ENCODE results near the gene ZBTB38.
A peak's percentile ranks its signal among the peaks of the same experiment; 100 is the strongest.

Gene ZBTB38

GRCh38 chr3:141392416-141392815, 24.1 kb downstream of the ZBTB38 start:
- Histone ChIP-seq H3K4me3 (ENCODE audit: low read depth, low read length) (no peak overlapping the region), H3K36me3 (no peaks in the 10 kb centered on the region; the same call in 1 of the 2 replicates), H3K4me1 (peaks cover 16% of the 10 kb centered on the region), H3K9me3 (no peaks in the 10 kb centered on the region), H3K27me3 (no peaks in the 10 kb centered on the region)
- DNase-seq = no peak
- TF ChIP-seq, protein P1, sequence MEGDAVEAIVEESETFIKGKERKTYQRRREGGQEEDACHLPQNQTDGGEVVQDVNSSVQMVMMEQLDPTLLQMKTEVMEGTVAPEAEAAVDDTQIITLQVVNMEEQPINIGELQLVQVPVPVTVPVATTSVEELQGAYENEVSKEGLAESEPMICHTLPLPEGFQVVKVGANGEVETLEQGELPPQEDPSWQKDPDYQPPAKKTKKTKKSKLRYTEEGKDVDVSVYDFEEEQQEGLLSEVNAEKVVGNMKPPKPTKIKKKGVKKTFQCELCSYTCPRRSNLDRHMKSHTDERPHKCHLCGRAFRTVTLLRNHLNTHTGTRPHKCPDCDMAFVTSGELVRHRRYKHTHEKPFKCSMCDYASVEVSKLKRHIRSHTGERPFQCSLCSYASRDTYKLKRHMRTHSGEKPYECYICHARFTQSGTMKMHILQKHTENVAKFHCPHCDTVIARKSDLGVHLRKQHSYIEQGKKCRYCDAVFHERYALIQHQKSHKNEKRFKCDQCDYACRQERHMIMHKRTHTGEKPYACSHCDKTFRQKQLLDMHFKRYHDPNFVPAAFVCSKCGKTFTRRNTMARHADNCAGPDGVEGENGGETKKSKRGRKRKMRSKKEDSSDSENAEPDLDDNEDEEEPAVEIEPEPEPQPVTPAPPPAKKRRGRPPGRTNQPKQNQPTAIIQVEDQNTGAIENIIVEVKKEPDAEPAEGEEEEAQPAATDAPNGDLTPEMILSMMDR (IDR thresholded peaks at IDR 0.05; ENCODE audit: low read depth, low read length) = no peak

GRCh38 chr3:141392897-141393734, 24.8 kb downstream of the ZBTB38 start:
- Histone ChIP-seq H3K4me3 (ENCODE audit: low read depth, low read length) (peak overlapping the region; percentile 13; the same call in 1 of the 2 replicates), H3K27me3 (no peaks in the 10 kb centered on the region), H3K9me3 (no peaks in the 10 kb centered on the region), H3K4me1 (peaks cover 16% of the 10 kb centered on the region), H3K36me3 (no peaks in the 10 kb centered on the region; the same call in 1 of the 2 replicates)
- DNase-seq = peak; percentile 81
- TF ChIP-seq, protein P1 (IDR thresholded peaks at IDR 0.05; ENCODE audit: low read depth, low read length) = peak; percentile 39

GRCh38 chr3:141393735-141394076, 25.4 kb downstream of the ZBTB38 start:
- TF ChIP-seq, protein P1 (IDR thresholded peaks at IDR 0.05; ENCODE audit: low read depth, low read length) = no peak
- H3K4me1 ChIP-seq = peaks cover 16% of the 10 kb centered on the region
- DNase-seq = no peak
- H3K27me3 ChIP-seq = no peaks in the 10 kb centered on the region
- no peaks in the 10 kb centered on the region; the same call in 1 of the 2 replicates for H3K36me3 ChIP-seq
- no peak overlapping the region; the same call in 1 of the 2 replicates for H3K4me3 ChIP-seq (ENCODE audit: low read depth, low read length)
- H3K9me3 ChIP-seq = no peaks in the 10 kb centered on the region

DNA sequence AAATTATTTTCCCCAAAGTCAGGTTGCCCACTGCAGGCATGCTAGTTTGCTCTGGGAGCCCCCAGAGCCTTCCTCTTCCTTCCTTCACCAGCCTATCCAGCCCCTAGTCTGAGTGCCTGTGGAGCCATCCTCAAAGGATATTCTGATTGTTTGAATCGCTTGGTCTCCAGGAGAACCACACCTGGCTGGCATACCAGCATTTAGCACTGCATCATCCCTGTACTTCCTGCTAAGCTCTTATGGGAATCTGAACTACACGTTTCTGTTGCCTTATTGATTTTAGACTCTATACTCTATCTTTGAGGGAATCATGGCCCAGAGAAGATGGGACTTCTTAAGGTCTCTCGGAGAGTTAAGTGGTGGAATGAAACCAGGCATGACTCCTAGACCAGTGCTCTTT, 26.3 kb downstream of the ZBTB38 start:
- H3K27me3 ChIP-seq = no peaks in the 10 kb centered on the region
- no peaks in the 10 kb centered on the region for H3K9me3 ChIP-seq
- H3K4me1 ChIP-seq = peaks cover 14% of the 10 kb centered on the region
- H3K4me3 ChIP-seq (ENCODE audit: low read depth, low read length) = no peak overlapping the region
- TF ChIP-seq, protein P1 (IDR thresholded peaks at IDR 0.05; ENCODE audit: low read depth, low read length) = no peak
- no peaks in the 10 kb centered on the region; the same call in 1 of the 2 replicates for H3K36me3 ChIP-seq
- DNase-seq = no peak

- Histone ChIP-seq H3K4me3 (ENCODE audit: low read depth, low read length) (no peak overlapping the region), H3K4me1 (peaks cover 14% of the 10 kb centered on the region), H3K9me3 (no peaks in the 10 kb centered on the region), H3K36me3 (no peaks in the 10 kb centered on the region; the same call in 1 of the 2 replicates), H3K27me3 (no peaks in the 10 kb centered on the region)
- DNase-seq = no peak
- TF ChIP-seq, protein P1 (IDR thresholded peaks at IDR 0.05; ENCODE audit: low read depth, low read length) = no peak
These were observed 26.8 kb downstream of the ZBTB38 start for GRCh38 chr3:141395005-141395589.

DNA sequence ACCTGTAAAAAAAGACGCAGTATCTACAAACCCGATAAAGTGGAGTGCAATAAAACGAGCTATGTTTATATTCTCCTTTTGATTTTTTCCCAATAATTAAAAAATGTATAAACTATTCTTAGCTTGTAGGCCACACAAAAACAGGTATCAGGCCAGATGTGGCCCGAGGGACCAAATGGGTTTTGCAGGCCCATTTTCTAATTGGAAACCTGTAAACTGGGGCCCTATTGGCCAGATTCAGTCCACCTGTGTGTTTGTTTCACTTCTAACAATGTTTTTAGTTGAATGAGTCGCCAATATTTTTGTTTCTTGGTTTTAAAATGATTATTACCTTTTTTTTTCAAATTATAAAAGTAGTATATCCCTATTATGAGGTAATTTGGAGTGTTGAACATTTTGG, 29.7 kb downstream of the ZBTB38 start:
- Histone ChIP-seq H3K27me3 (no peaks in the 10 kb centered on the region), H3K4me1 (peaks cover 6% of the 10 kb centered on the region), H3K36me3 (no peaks in the 10 kb centered on the region; the same call in 1 of the 2 replicates), H3K4me3 (ENCODE audit: low read depth, low read length) (no peak overlapping the region), H3K9me3 (no peaks in the 10 kb centered on the region)
- TF ChIP-seq, protein P1 (IDR thresholded peaks at IDR 0.05; ENCODE audit: low read depth, low read length) = no peak
- DNase-seq = no peak
